ENCODE measurements around the gene FYN. TPM values are rescaled to one million over a fixed set of nuclear protein-coding genes. Genes with fewer than 3 reads are reported as not detected.

The FYN gene
- total and polyA plus RNA-seq, 2 of the 4 experiments (the other 2 are of a cell fraction): 30.8 to 36.4 TPM

GRCh38 chr6:111672761-111673450, 200.3 kb downstream of the FYN start:
- TF ChIP-seq SMC3 (IDR thresholded peaks at IDR 0.05; ENCODE audit: low read depth, low read length) (no peak), BHLHE40 (IDR thresholded peaks at IDR 0.05; ENCODE audit: low read depth, low read length) (no peak), USF2 (IDR thresholded peaks at IDR 0.05; ENCODE audit: low read depth, low read length) (no peak), RAD21 (IDR thresholded peaks at IDR 0.05; ENCODE audit: low read length) (no peak), MAZ (IDR thresholded peaks at IDR 0.05; ENCODE audit: borderline replicate concordance, low read depth, low read length) (no peak), FOS (IDR thresholded peaks at IDR 0.05; ENCODE audit: low read depth, low read length) (no peak), POLR2A (IDR thresholded peaks at IDR 0.05; ENCODE audit: low read depth, low read length) (no peak), NFE2L2 (IDR thresholded peaks at IDR 0.05; ENCODE audit: low read depth, low read length) (no peak), CTCF (conservative IDR thresholded peaks at IDR 0.05; ENCODE audit: low read depth, low read length) (no peak), RCOR1 (IDR thresholded peaks at IDR 0.05; ENCODE audit: insufficient replicate concordance, low read length) (no peak)
- H3K36me3 ChIP-seq (ENCODE audit: control insufficient read depth, insufficient read depth, low read length): peaks cover 20% of the 10 kb centered on the region
- H3K4me1 ChIP-seq (ENCODE audit: control insufficient read depth, insufficient read depth, low read length): peaks cover 3% of the 10 kb centered on the region
- no peak overlapping the region for H4K5ac ChIP-seq (ENCODE audit: low read depth, low read length)
- H3K4me3 ChIP-seq (ENCODE audit: insufficient read depth, low read depth, low read length): no peak overlapping the region
- DNase-seq: no peak
- H3K18ac ChIP-seq (ENCODE audit: low read depth, low read length): no peak overlapping the region
- no peak for ATAC-seq (ENCODE audit: low read depth)
- no TSS peak for BruUV-seq (replicated peaks)
- H3K14ac ChIP-seq (replicated peaks; ENCODE audit: low read depth, low read length): no peak overlapping the region
- POLR2A ChIA-PET (ENCODE audit: unreplicated experiment): no interaction called here
- H3K9ac ChIP-seq (ENCODE audit: low read depth, low read length): no peak overlapping the region
- no peak overlapping the region for H2BK15ac ChIP-seq (ENCODE audit: low read depth, low read length)
- no peak overlapping the region for H4K8ac ChIP-seq (ENCODE audit: low read depth in 2 of 2, low read length in 2 of 2)
- WGBS, 2 experiments (ENCODE audit: extremely low coverage in 2 of 2, insufficient read length in 1 of 2): 76% methylated on average over 9 of the region's 17 CpGs; no CpG with 5 or more reads in 1 of the 2 experiments
- in situ Hi-C loops (cut with MboI; ENCODE audit: low sequenced_read_pairs) (no loop called here), dilution Hi-C loops (cut with HindIII; ENCODE audit: low sequenced_read_pairs, unreplicated experiment) (no loop called here), intact Hi-C loops (cut with micrococcal nuclease) (no loop called here)
- H3K23ac ChIP-seq (ENCODE audit: low read depth, low read length): no peak overlapping the region
- no peak overlapping the region for H2AK9ac ChIP-seq (replicated peaks; ENCODE audit: low read depth, low read length, poor library complexity)
- no peaks in the 10 kb centered on the region for H3K79me1 ChIP-seq (ENCODE audit: low read depth in 1 of 2, low read length in 2 of 2)
- H3K27me3 ChIP-seq (ENCODE audit: control insufficient read depth, insufficient read depth, low read length): no peaks in the 10 kb centered on the region
- H3K4me2 ChIP-seq (ENCODE audit: low read depth, low read length): no peak overlapping the region
- no peaks in the 10 kb centered on the region for H4K20me1 ChIP-seq (ENCODE audit: insufficient read depth, low read length)
- no peak overlapping the region for H2AK5ac ChIP-seq (ENCODE audit: low read depth, low read length)
- no peaks in the 10 kb centered on the region for H3K9me3 ChIP-seq (ENCODE audit: control insufficient read depth, insufficient read depth, low read length)
- no peak overlapping the region for H2BK20ac ChIP-seq (ENCODE audit: low read depth, low read length)
- H2AFZ ChIP-seq (replicated peaks; ENCODE audit: low read length, poor library complexity): no peak overlapping the region
- no peak overlapping the region for H3K56ac ChIP-seq (ENCODE audit: extremely low read depth, insufficient read depth, low read length)
- H3K27ac ChIP-seq (ENCODE audit: insufficient read depth, low read length): no peak overlapping the region
- H2BK120ac ChIP-seq (ENCODE audit: low read depth, low read length): no peak overlapping the region
- no peak overlapping the region for H2BK5ac ChIP-seq (ENCODE audit: low read depth, low read length, poor library complexity, severe bottlenecking)
- no peak overlapping the region for H4K91ac ChIP-seq (ENCODE audit: insufficient read depth, low read depth, low read length)
- CTCF ChIA-PET: no interaction called here
- H3K9me1 ChIP-seq (ENCODE audit: insufficient read depth, low read length): no peaks in the 10 kb centered on the region; the same call in 1 of the 2 replicates
- no peak overlapping the region for H3K4ac ChIP-seq (ENCODE audit: low read depth, low read length)

Measured in IMR-90 (cell line).